HG02970 (cell line): ENCODE measurements around the gene BCOR.

ENCODE experiments used
- ATAC-seq: cut with Tn5 transposase; IDR thresholded peaks from one replicate; pipeline ENCODE4 v1.9.1; 2021; ENCODE audit warnings: mild to moderate bottlenecking, moderate library complexity, moderate number of reproducible peaks; ENCODE audit not compliant: unreplicated experiment, low FRiP score

Gene BCOR

DNA sequence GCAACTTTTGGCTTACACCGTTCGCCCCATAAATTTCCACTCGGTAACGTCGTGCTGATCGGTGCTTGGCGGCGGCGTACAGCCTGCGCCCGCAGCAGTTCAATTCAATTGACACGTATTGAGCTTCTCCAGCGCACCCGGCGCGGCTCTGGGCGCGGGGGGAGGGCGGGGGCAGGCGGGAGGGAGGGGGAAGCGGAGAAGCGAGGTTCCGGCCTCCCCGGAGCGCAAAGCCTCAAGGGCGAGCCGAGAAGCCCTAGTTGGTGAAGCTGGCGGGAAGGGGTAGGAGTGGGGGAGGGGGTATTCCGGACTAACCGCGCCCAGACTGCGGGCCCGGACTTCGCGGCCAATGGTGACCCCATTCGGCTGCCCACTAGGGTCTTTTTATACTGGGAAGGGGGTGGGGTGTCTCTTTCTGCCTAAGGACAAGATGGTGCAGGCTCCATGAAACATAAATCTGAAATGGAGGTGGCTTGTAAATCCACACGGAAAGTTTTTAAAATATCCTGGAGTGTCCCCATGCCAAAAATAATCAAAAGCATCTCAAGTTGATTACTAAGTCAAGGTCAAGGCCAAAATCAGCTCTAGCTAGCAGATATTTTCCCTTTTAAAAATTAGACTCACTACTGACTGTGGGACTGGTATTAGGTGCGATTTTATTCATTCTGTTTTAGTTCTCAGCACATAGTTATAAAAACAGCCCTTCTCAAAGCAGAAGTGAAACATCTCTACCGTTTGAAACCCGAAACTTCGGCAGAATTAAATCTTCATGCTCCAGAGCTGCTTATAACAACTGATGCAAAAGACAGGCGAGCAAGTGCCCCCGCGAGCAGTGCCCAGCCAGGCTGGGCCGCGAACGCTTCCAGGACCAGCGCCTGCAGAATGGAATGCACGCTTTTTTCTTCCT, 1.5 kb upstream of the BCOR start:
- no peak for ATAC-seq

- ATAC-seq: no peak
These were observed 701 bp upstream of the BCOR start for GRCh38 chrX:40098264-40099054.

DNA sequence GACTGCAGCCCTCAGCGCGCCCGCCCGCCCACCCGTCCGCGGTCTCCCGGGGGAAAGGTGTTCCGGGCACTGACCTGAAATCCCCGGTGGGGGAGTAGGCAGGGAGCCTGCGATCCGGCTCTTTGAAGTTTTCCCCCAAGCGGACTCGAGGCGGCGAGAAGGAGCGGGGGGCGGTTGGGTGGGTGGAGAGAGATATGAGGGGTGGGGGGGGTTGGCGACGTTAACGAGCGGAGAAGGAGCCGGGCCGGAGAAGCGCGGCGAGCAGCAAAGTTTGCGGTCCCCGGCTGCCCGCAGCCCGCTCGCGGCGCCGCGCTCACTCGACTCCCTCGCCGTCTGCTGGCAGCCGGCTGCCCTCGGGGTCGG, 636 bp downstream of the BCOR start:
- ATAC-seq: no peak

DNA sequence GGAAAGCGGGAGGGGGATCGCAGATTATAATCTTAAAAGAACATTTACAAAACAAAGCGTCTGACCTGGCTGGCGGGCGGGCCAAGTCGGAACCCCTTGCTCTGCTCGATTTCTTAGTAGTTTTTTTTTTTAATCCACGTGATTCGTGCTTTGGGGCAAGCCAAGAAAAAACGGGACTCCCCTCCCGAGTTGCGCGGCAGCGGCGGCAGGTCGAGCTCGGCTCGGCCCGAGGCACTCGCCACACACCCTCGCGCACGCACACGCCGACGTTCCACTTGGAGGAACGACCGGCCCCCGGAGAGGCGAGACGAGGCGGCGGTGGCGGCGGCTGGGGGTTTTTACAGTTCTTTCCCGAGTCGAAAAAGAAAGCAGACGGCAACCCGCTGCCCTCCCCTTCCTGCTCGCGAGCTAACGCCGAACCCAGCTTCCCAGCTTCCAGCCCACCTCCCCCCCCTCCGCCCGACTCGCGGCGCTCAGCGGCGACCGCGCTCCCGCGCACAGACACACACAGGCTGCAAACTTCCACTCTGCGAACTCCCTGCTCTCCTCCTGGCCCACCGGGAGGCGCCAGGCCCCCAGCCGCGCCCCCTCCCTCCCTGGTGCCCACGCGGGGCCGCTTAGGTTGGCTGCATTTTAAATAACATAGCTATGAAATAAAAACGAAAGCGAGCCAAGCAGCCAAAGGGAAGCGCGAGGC, 1.2 kb downstream of the BCOR start:
- ATAC-seq: no peak

- no peak for ATAC-seq
These were observed 2.0 kb downstream of the BCOR start for GRCh38 chrX:40095583-40096394.

GRCh38 chrX:40094900-40095582, 2.7 kb downstream of the BCOR start:
- no peak for ATAC-seq

DNA sequence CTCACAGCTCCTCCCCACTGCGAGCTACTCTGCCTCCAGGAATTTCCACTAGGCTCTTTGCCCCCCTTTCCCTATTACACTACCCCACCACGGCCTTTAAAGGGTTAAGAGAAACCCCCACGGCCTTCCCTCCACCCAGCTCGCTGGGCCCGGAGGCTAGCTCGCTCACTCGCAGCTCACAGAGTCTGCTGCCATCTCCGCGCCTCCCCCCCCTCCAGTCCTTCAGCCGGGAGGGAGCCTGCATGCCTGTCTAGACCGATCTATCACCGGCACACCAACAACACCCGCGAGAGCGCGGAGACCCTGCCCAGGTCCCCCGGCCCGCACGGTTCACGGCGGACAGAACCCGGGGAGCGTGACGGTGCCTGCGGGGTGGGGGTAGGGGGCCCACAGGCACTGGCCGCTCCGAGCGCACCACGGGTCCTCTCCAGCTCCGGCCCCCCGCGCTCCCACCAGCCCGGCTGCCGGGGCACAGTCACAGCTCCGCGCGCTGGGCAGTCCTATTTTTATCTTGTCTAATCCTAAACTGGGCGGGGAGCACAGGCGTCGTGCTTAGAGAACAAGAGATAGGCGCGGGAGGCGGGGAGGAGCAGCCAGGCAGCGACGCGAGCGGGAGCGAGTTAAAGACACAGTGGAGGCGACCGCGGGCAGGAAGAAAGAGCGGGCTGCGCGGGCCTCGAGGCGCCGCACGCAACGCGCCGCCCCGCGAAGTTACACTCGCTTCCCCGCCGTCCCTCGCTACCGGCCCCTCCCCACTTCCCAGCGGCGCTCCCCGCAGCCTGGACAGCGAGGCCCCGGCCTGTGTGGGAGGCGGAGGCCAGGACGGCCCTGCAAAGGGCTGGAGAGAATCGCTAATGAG, 3.5 kb downstream of the BCOR start:
- no peak for ATAC-seq

DNA sequence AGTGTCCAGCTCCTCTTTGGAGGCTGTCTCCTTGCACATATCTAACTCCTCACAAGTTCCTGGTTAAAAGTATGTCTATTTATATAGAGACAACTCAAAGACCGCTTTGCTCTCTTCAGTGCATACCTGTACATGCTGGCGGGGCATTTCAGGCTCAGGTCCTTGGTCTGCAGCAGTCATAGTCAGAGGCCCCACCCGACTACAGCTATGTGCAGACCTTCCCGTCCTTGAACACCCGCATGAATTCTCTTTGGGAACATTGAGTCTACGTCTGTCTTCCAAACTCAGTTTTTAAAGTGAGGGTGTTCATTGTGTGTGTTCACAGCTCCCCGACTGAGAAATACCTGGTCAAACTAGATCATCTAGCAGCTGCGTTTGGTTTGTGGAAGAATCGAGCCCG, 4.2 kb downstream of the BCOR start:
- no peak for ATAC-seq

DNA sequence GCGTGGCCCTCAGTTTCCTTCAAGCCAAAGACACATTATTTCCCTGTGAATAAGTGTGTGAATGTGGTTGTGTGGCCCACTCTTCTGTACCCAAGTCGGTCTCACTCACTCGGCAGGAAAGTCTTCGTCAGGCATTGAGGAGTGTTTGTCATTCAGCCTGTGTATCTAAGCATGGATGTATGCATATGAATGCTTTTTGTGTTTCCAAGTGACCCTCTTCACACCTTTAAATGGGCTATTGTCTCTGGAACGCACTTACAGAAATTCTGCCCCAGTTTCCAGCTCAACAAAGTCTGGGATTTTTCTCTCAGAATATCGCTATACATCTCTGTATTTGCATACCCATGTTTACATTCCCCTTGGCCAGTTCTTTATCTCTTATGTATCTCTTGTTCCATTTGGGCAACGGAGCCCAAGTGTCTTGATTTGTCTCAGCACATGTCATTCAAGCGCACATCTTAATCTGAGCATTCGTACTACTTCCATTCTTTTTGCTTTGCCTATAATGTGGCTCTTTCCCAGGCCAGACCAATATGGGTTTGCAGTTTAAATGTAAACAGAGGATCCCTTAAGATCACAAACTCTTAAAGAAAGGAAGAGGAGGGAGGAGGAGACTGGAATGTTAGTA, 4.8 kb downstream of the BCOR start:
- ATAC-seq: no peak

- ATAC-seq: no peak
These were observed 5.9 kb downstream of the BCOR start for GRCh38 chrX:40091691-40092421.

GRCh38 chrX:40090961-40091360, 6.8 kb downstream of the BCOR start:
- ATAC-seq: no peak

DNA sequence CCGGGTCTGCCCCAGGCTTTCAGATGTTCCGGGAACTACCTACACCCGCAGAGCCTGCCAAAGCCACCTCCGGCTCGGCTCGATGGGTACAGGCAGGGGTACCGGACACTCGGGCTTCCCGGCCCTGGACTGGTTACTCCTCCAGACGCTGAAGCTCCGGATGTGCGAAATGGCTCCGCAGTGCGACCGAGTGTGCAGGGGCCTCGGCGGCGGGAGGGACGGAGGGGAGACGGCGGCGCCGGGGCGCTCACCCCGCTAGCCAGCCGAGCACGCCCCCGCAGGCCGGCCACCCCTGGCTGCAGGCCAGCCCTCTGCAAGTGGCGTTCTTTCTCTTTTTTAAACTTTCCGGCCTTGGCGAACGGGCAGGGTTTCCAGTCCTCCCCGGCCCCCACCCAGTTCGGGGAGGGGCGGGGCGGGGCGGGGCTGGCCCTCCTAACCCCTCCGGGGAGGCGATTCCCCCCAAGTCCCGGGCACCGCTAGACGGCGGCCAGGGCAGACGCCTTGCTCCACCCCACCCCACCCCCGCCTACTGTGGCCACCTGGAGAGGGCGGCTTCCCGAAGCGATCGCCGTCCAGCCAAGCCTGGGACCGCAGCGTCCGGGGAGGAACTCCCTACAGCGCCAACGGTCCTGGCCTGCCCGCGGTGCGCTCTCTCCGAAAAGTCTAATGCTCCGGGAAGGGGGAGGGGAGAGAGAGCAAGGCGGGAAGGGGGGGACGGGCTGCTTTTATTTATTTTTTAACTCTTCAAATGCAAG, 7.5 kb downstream of the BCOR start:
- no peak for ATAC-seq

DNA sequence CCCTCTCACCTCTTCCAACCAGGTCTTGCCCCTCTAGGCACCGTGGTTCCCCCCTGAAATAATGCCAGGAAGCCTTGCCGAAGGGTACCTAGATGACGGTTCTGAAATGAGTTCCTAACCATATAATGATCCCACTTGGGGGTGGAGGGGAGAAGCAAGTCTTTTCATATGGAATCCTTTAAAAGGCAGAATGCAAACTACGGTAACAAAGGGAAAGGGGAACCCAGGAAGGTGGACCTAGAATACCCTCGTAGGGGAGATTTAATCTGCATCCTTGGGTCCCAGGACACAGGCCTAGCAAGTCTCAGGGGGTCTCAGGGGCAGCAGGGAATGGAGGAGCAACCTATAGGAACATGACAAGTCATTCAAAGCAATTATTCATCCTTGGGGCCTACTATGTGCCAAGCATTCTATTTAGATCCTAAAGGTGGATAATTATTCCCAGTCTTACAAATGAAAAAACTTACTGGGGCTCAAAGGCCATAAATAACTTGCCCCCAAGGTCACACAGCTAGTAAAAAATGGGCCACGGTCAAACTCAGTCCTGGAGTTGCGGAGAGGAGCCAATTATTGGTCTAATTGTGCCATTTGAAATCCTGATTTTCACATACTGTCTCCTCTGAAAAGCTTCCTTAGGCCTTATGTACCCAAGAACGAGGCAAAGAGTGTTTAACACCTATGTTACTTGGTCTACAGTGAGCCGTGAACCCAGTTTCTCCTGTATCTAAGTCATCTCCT, 8.8 kb downstream of the BCOR start:
- no peak for ATAC-seq

DNA sequence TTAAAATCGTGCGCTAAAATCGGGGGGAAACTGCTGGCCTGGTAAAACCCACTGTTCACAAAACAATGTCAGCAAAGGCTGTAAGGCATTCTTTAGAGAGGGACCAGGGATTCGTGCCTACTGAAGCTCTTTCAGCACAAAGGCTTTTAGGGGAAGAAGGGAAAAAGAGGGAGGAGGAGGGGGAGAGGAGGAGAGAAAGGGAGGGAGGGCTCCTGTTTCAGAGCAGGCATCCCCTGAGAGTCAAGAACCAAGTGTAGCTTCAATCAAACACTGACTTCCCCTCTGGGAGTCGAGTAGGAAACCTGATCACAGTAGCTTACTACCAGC, 9.5 kb downstream of the BCOR start:
- ATAC-seq: no peak

- no peak for ATAC-seq
These were observed 10.1 kb downstream of the BCOR start for GRCh38 chrX:40087425-40088298.
